Duodenal mucosa (tissue), 2 donors: Measurements from ENCODE around the gene HDAC1.

Experiments
- H3K27ac ChIP-seq: one replicate; pipeline ENCODE4 v1.7.0; 2013; ENCODE audit warnings: low read depth, low read length
- H3K27me3 ChIP-seq, 2 donors: one replicate each; pipeline ENCODE4 v1.7.0; 2013; ENCODE audit warnings: low read length in 2 of 2, control low read depth in 1 of 2; ENCODE audit not compliant: insufficient read depth in 2 of 2, control insufficient read depth in 1 of 2
- H3K36me3 ChIP-seq, 2 donors: one replicate each; pipeline ENCODE4 v1.7.0; 2013; ENCODE audit warnings: low read length in 2 of 2, control low read depth in 1 of 2; ENCODE audit not compliant: insufficient read depth in 2 of 2, control insufficient read depth in 1 of 2
- H3K4me1 ChIP-seq, 2 donors: one replicate each; pipeline ENCODE4 v1.7.0; 2013; ENCODE audit warnings: low read length in 2 of 2, control low read depth in 1 of 2; ENCODE audit not compliant: insufficient read depth in 2 of 2, control insufficient read depth in 1 of 2
- H3K4me3 ChIP-seq, 2 donors: one replicate each; pipeline ENCODE4 v1.7.0; 2013; ENCODE audit warnings: low read length in 2 of 2, low read depth in 1 of 2
- H3K9ac ChIP-seq, 2 donors: one replicate each; pipeline ENCODE4 v1.7.0; 2013; ENCODE audit warnings: low read length in 2 of 2, low read depth in 1 of 2
- H3K9me3 ChIP-seq, 2 donors: one replicate each; pipeline ENCODE4 v1.7.0; 2013; ENCODE audit warnings: low read length in 2 of 2, control low read depth in 1 of 2; ENCODE audit not compliant: control insufficient read depth in 1 of 2

Gene HDAC1

GRCh38 chr1:32367912-32368635 is 76.2 kb downstream of the HDAC1 start:
- H3K4me3 ChIP-seq, result no peak overlapping the region
- H3K36me3 ChIP-seq, result peaks cover 47 to 72% of the 10 kb centered on the region in 2 donors
- H3K9ac ChIP-seq, result no peak overlapping the region
- H3K27ac ChIP-seq, result no peak overlapping the region
- no peaks in the 10 kb centered on the region for H3K27me3 ChIP-seq
- no peaks in the 10 kb centered on the region for H3K9me3 ChIP-seq
- H3K4me1 ChIP-seq, result peaks cover 0 to 3% of the 10 kb centered on the region in 2 donors

DNA sequence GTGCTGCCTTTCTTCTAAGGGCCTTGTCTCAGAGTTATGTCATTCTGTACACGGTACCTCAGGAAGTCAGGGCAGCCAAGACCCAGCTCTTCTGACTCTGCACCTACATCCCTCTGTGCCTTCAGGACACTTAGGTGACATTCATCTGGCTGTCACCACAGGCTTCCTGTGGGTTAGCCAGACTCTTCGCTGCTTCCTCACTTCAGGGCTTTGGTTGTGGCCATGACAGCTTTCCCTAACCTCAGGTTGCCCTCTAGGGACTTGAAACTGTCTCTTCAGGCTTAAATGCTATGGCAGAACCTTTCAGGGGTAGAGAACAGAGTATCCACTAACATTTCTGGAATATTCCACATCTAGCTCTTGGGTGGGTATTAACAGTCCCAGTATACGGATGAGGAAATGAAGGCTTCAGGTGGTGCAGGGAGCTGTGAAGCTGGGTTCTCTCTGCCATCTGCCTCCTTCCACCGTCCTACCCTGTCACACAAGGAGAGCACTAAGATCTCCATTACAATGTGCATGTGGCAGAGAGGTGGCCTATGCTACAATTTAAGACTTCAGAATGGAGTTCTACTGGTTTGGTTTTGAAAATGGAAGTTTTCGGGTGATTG is 80.4 kb downstream of the HDAC1 start:
- Histone ChIP-seq H3K9ac (no peak overlapping the region), H3K4me3 (no peak overlapping the region), H3K27me3 (no peaks in the 10 kb centered on the region), H3K27ac (no peak overlapping the region), H3K9me3 (no peaks in the 10 kb centered on the region), H3K36me3 (peaks cover 49 to 76% of the 10 kb centered on the region in 2 donors), H3K4me1 (peaks cover 0 to 3% of the 10 kb centered on the region in 2 donors)

- Histone ChIP-seq H3K9ac (no peak overlapping the region), H3K9me3 (no peaks in the 10 kb centered on the region), H3K27ac (no peak overlapping the region), H3K27me3 (no peaks in the 10 kb centered on the region), H3K4me3 (no peak overlapping the region), H3K4me1 (peaks cover 0 to 3% of the 10 kb centered on the region in 2 donors), H3K36me3 (peaks cover 53 to 76% of the 10 kb centered on the region in 2 donors)
Measured at GRCh38 chr1:32373996-32374592, 82.2 kb downstream of the HDAC1 start.

GRCh38 chr1:32376199-32376598 is 84.3 kb downstream of the HDAC1 start:
- H3K36me3 ChIP-seq, result peaks cover 66 to 97% of the 10 kb centered on the region in 2 donors
- no peaks in the 10 kb centered on the region for H3K9me3 ChIP-seq
- H3K4me1 ChIP-seq, result peaks cover 0 to 3% of the 10 kb centered on the region in 2 donors
- no peaks in the 10 kb centered on the region for H3K27me3 ChIP-seq
- H3K27ac ChIP-seq, result no peak overlapping the region
- no peak overlapping the region for H3K9ac ChIP-seq
- H3K4me3 ChIP-seq, result no peak overlapping the region

- no peak overlapping the region for H3K9ac ChIP-seq
- no peaks in the 10 kb centered on the region for H3K9me3 ChIP-seq
- H3K4me3 ChIP-seq, result no peak overlapping the region
- no peak overlapping the region for H3K27ac ChIP-seq
- H3K27me3 ChIP-seq, result no peaks in the 10 kb centered on the region
- H3K4me1 ChIP-seq, result no peaks in the 10 kb centered on the region
- H3K36me3 ChIP-seq, result peaks cover 61 to 100% of the 10 kb centered on the region in 2 donors
Measured at GRCh38 chr1:32377541-32378220, 85.8 kb downstream of the HDAC1 start.

- H3K4me1 ChIP-seq, result no peaks in the 10 kb centered on the region
- no peak overlapping the region for H3K27ac ChIP-seq
- no peaks in the 10 kb centered on the region for H3K27me3 ChIP-seq
- peaks cover 65 to 100% of the 10 kb centered on the region in 2 donors for H3K36me3 ChIP-seq
- H3K9ac ChIP-seq, result no peak overlapping the region
- H3K9me3 ChIP-seq, result no peaks in the 10 kb centered on the region
- no peak overlapping the region for H3K4me3 ChIP-seq
Measured at GRCh38 chr1:32380057-32380456, 88.2 kb downstream of the HDAC1 start.
